ENCODE results near the gene APBA2.

DNA sequence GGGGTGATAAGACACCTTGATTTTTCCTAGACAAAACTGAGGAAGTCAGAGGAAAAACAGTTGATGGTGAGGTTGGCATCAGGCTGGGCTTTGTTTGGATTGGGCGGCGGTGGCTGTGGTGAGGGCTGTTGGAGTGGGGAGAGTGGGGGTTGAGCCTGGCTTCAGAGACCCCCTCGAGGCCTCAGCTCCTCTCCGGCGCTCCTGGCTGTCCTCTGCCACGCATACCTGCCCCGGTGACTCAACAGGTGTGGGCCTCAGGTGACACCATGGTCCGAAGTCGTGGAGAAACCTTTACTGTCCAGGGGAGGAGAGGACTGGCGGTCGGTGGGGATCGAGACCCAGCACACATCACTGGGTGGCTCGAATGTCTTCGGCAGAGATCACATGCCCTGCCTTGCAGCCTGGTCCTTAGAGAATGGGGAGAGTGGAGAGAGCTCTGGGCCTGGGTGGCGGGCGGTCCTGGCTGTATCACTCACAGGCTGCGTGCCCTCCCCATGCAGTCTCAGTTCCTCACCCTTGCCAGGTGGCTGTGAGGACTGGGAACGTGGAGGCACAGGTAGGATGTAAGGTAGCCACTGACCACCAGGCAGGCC lies 2.6 kb downstream of the APBA2 start:
- TF ChIP-seq, protein P1, sequence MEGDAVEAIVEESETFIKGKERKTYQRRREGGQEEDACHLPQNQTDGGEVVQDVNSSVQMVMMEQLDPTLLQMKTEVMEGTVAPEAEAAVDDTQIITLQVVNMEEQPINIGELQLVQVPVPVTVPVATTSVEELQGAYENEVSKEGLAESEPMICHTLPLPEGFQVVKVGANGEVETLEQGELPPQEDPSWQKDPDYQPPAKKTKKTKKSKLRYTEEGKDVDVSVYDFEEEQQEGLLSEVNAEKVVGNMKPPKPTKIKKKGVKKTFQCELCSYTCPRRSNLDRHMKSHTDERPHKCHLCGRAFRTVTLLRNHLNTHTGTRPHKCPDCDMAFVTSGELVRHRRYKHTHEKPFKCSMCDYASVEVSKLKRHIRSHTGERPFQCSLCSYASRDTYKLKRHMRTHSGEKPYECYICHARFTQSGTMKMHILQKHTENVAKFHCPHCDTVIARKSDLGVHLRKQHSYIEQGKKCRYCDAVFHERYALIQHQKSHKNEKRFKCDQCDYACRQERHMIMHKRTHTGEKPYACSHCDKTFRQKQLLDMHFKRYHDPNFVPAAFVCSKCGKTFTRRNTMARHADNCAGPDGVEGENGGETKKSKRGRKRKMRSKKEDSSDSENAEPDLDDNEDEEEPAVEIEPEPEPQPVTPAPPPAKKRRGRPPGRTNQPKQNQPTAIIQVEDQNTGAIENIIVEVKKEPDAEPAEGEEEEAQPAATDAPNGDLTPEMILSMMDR (IDR thresholded peaks at IDR 0.05) = no peak
- no peak for TF ChIP-seq POLR2A (IDR thresholded peaks at IDR 0.05)

All from heart left ventricle (tissue), 13 donors.